ENCODE data around the gene ANKRD17.
"Not testable (repeated sequence)": the region's sequence is repeated elsewhere in the genome, so short reads cannot be mapped to it uniquely, and the experiment has no call there.

The ANKRD17 gene

GRCh38 chr4:73205482-73205881 is 53.1 kb downstream of the ANKRD17 start:
- no peak overlapping the region for H3K4me3 ChIP-seq (ENCODE audit: low read depth, low read length)
- DNase-seq (ENCODE audit: low read depth): no peak

GRCh38 chr4:73203976-73204375 is 54.6 kb downstream of the ANKRD17 start:
- not testable (repeated sequence) for DNase-seq (ENCODE audit: low read depth)

More at GRCh38 chr4:73205482-73205881, 53.1 kb downstream of the ANKRD17 start:
- no peak for TF ChIP-seq CTCF (IDR thresholded peaks at IDR 0.05; ENCODE audit: control insufficient read depth, extremely low read depth, insufficient read depth)

GRCh38 chr4:73197220-73197619 is 61.4 kb downstream of the ANKRD17 start:
- no peak overlapping the region for H3K4me3 ChIP-seq (ENCODE audit: low read depth, low read length)
- no peak for DNase-seq (ENCODE audit: low read depth)
- no peak for TF ChIP-seq CTCF (IDR thresholded peaks at IDR 0.05; ENCODE audit: control insufficient read depth, extremely low read depth, insufficient read depth)

More at GRCh38 chr4:73203976-73204375, 54.6 kb downstream of the ANKRD17 start:
- not testable (repeated sequence) for H3K4me3 ChIP-seq (ENCODE audit: low read depth, low read length)

GRCh38 chr4:73194064-73194463 is 64.5 kb downstream of the ANKRD17 start:
- no peak for DNase-seq (ENCODE audit: low read depth)
- no peak for TF ChIP-seq CTCF (IDR thresholded peaks at IDR 0.05; ENCODE audit: control insufficient read depth, extremely low read depth, insufficient read depth)
- no peak overlapping the region for H3K4me3 ChIP-seq (ENCODE audit: low read depth, low read length)

GRCh38 chr4:73193659-73194058 is 64.9 kb downstream of the ANKRD17 start:
- TF ChIP-seq CTCF (IDR thresholded peaks at IDR 0.05; ENCODE audit: control insufficient read depth, extremely low read depth, insufficient read depth): no peak
- H3K4me3 ChIP-seq (ENCODE audit: low read depth, low read length): no peak overlapping the region
- no peak for DNase-seq (ENCODE audit: low read depth)

GRCh38 chr4:73193155-73193554 is 65.4 kb downstream of the ANKRD17 start:
- no peak for DNase-seq (ENCODE audit: low read depth)
- H3K4me3 ChIP-seq (ENCODE audit: low read depth, low read length): no peak overlapping the region
- no peak for TF ChIP-seq CTCF (IDR thresholded peaks at IDR 0.05; ENCODE audit: control insufficient read depth, extremely low read depth, insufficient read depth)

GRCh38 chr4:73189274-73189810 is 69.3 kb downstream of the ANKRD17 start:
- DNase-seq (ENCODE audit: low read depth): no peak
- no peak overlapping the region for H3K4me3 ChIP-seq (ENCODE audit: low read depth, low read length)
- TF ChIP-seq CTCF (IDR thresholded peaks at IDR 0.05; ENCODE audit: control insufficient read depth, extremely low read depth, insufficient read depth): no peak

Measured in LNCaP clone FGC (cell line).